Measurements from ENCODE around the gene TMEM167A.

The TMEM167A gene

GRCh38 chr5:83035373-83036100 is 41.7 kb downstream of the TMEM167A start:
- no peak overlapping the region for H2AFZ ChIP-seq (ENCODE audit: low read length)
- no peak overlapping the region for H3K9ac ChIP-seq (ENCODE audit: low read length)
- H3K27me3 ChIP-seq (ENCODE audit: insufficient read depth, low read length), result no peaks in the 10 kb centered on the region
- no peaks in the 10 kb centered on the region for H3K4me1 ChIP-seq (ENCODE audit: insufficient read depth, low read length, severe bottlenecking)
- H3K4me2 ChIP-seq (ENCODE audit: low read length), result no peak overlapping the region
- H3K79me2 ChIP-seq (ENCODE audit: insufficient read depth, low read length), result no peaks in the 10 kb centered on the region
- H3K27ac ChIP-seq (ENCODE audit: low read depth, low read length, poor library complexity, severe bottlenecking), result no peak overlapping the region
- H3K9me2 ChIP-seq (ENCODE audit: low read depth, low read length), result no peaks in the 10 kb centered on the region
- no peaks in the 10 kb centered on the region for H4K20me1 ChIP-seq (ENCODE audit: insufficient read depth, low read length)
- H3K9me3 ChIP-seq (ENCODE audit: low read length), result no peaks in the 10 kb centered on the region
- TF ChIP-seq EZH2 (IDR thresholded peaks at IDR 0.05; ENCODE audit: borderline replicate concordance, low read length), result no peak
- no peak for TF ChIP-seq CTCF (IDR thresholded peaks at IDR 0.05; ENCODE audit: low read length)
- H3K36me3 ChIP-seq (ENCODE audit: insufficient read depth, low read length), result no peaks in the 10 kb centered on the region
- no peak overlapping the region for H3K4me3 ChIP-seq (ENCODE audit: low read depth, low read length, poor library complexity, severe bottlenecking)
- no peaks in the 10 kb centered on the region for H3F3A ChIP-seq (ENCODE audit: insufficient read depth, low read length)

GRCh38 chr5:83034528-83035207 is 42.5 kb downstream of the TMEM167A start:
- no peak overlapping the region for H2AFZ ChIP-seq (ENCODE audit: low read length)
- no peak overlapping the region for H3K9ac ChIP-seq (ENCODE audit: low read length)
- H3K4me2 ChIP-seq (ENCODE audit: low read length), result no peak overlapping the region
- H3K4me3 ChIP-seq (ENCODE audit: low read depth, low read length, poor library complexity, severe bottlenecking), result no peak overlapping the region
- no peaks in the 10 kb centered on the region for H3K9me3 ChIP-seq (ENCODE audit: low read length)
- no peaks in the 10 kb centered on the region for H3K79me2 ChIP-seq (ENCODE audit: insufficient read depth, low read length)
- H3K36me3 ChIP-seq (ENCODE audit: insufficient read depth, low read length), result no peaks in the 10 kb centered on the region
- H3K4me1 ChIP-seq (ENCODE audit: insufficient read depth, low read length, severe bottlenecking), result no peaks in the 10 kb centered on the region
- H3K9me2 ChIP-seq (ENCODE audit: low read depth, low read length), result no peaks in the 10 kb centered on the region
- TF ChIP-seq EZH2 (IDR thresholded peaks at IDR 0.05; ENCODE audit: borderline replicate concordance, low read length), result no peak
- no peak for TF ChIP-seq CTCF (IDR thresholded peaks at IDR 0.05; ENCODE audit: low read length)
- no peaks in the 10 kb centered on the region for H3K27me3 ChIP-seq (ENCODE audit: insufficient read depth, low read length)
- no peaks in the 10 kb centered on the region for H4K20me1 ChIP-seq (ENCODE audit: insufficient read depth, low read length)
- no peak overlapping the region for H3K27ac ChIP-seq (ENCODE audit: low read depth, low read length, poor library complexity, severe bottlenecking)
- H3F3A ChIP-seq (ENCODE audit: insufficient read depth, low read length), result no peaks in the 10 kb centered on the region

DNA sequence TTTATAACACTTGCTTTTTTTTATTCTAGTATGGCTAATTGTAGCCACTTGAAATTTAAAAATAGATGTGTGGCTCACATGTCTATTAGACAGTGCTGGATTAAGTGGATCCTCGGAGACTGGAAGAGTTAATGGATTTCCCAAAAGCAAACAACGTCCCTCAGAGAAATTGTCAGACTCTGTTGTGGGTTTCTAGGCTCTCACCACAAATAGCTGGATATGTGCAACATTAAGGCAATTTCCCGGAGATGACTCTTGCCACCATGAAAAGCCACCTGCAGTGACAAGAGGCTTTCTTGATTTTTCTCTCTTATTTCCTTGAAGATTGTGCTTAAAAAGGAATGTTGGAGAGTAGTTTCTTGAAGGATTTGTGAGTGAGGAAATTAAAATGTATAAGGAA is 43.2 kb downstream of the TMEM167A start:
- Histone ChIP-seq H4K20me1 (ENCODE audit: insufficient read depth, low read length) (no peaks in the 10 kb centered on the region), H3K36me3 (ENCODE audit: insufficient read depth, low read length) (no peaks in the 10 kb centered on the region), H3K9me2 (ENCODE audit: low read depth, low read length) (no peaks in the 10 kb centered on the region), H3K27ac (ENCODE audit: low read depth, low read length, poor library complexity, severe bottlenecking) (no peak overlapping the region), H3K4me1 (ENCODE audit: insufficient read depth, low read length, severe bottlenecking) (no peaks in the 10 kb centered on the region), H3K4me3 (ENCODE audit: low read depth, low read length, poor library complexity, severe bottlenecking) (no peak overlapping the region), H3K27me3 (ENCODE audit: insufficient read depth, low read length) (no peaks in the 10 kb centered on the region), H3K4me2 (ENCODE audit: low read length) (no peak overlapping the region), H3K9ac (ENCODE audit: low read length) (no peak overlapping the region), H3K9me3 (ENCODE audit: low read length) (no peaks in the 10 kb centered on the region), H3K79me2 (ENCODE audit: insufficient read depth, low read length) (no peaks in the 10 kb centered on the region), H3F3A (ENCODE audit: insufficient read depth, low read length) (no peaks in the 10 kb centered on the region), H2AFZ (ENCODE audit: low read length) (no peak overlapping the region)
- TF ChIP-seq EZH2 (IDR thresholded peaks at IDR 0.05; ENCODE audit: borderline replicate concordance, low read length) (no peak), CTCF (IDR thresholded peaks at IDR 0.05; ENCODE audit: low read length) (no peak)
